Measurements from ENCODE around the gene SCUBE2.

GRCh38 chr11:9059406-9059805 lies 32.0 kb downstream of the SCUBE2 start:
- no peak for TF ChIP-seq ZNF26 (tag by site-specific recombination; IDR thresholded peaks at IDR 0.05)
- TF ChIP-seq CTCF (tag by site-specific recombination; IDR thresholded peaks at IDR 0.05) = no peak
